B cell (primary cell): Measurements from ENCODE around the gene USP48.

ENCODE experiments used
- CTCF ChIP-seq: fragments of 200-600 bp; IDR thresholded peaks from one replicate; pipeline ENCODE4 v1.8.0; 2022; ENCODE audit warnings: antibody characterized with exemption, mild to moderate bottlenecking
- EZH2 ChIP-seq: IDR thresholded peaks from 2 replicates; pipeline ENCODE4 v1.6.1; 2012; ENCODE audit warnings: borderline replicate concordance, low read depth, mild to moderate bottlenecking, moderate library complexity, low read length; ENCODE audit not compliant: insufficient read depth, poor library complexity, severe bottlenecking

- TF ChIP-seq CTCF (no peak), EZH2 (no peak)
These were observed 30.6 kb upstream of the USP48 start for GRCh38 chr1:21813542-21813941.
